IMR-90 (cell line): ENCODE measurements around the gene DOCK10. TPM values are rescaled to one million over a fixed set of nuclear protein-coding genes. Genes with fewer than 3 reads are reported as not detected.

Experiments used
- ATAC-seq: fragments of 200-7000 bp; cut with Tn5 transposase; 2 replicates; pipeline ENCODE4 v1.9.1; 2020; ENCODE audit warnings: low read depth, mild to moderate bottlenecking, moderate library complexity
- BruUV-seq: library from RNA; stranded (reverse); fragments of 400-500 nt; replicated peaks from 2 replicates; lab custom pipeline; 2021; lab: Mats Ljungman, UMichigan
- CTCF ChIA-PET: fragments of 300-600 bp; formaldehyde crosslinking; extraction: SDS; loops from one replicate; lab custom pipeline; 2021; ENCODE audit warnings: antibody characterized with exemption; lab: Yijun Ruan, JAX
- POLR2A ChIA-PET: fragments of 300-600 bp; sonication (Branson Sonifier 250); formaldehyde crosslinking; loops from one replicate; lab custom pipeline; 2022; ENCODE audit warnings: antibody characterized with exemption; ENCODE audit not compliant: unreplicated experiment; lab: Charles Lee
- DNase-seq: peaks from one replicate; pipeline ENCODE4 v3.0.0; 2013
- H2AFZ ChIP-seq: replicated peaks from 2 replicates; pipeline ENCODE3; 2013; ENCODE audit warnings: low read length, mild to moderate bottlenecking; ENCODE audit not compliant: poor library complexity
- H2AK5ac ChIP-seq: 2 replicates; pipeline ENCODE4 v1.6.1; 2013; ENCODE audit warnings: low read depth, low read length, inconsistent platforms
- H2AK9ac ChIP-seq: replicated peaks from 2 replicates; pipeline ENCODE3; 2013; ENCODE audit warnings: mild to moderate bottlenecking, low read depth, low read length, moderate library complexity; ENCODE audit not compliant: poor library complexity
- H2BK120ac ChIP-seq: 2 replicates; pipeline ENCODE4 v1.6.1; 2013; ENCODE audit warnings: low read depth, low read length, inconsistent platforms
- H2BK15ac ChIP-seq: 3 replicates; pipeline ENCODE4 v1.6.1; 2013; ENCODE audit warnings: low read depth, low read length, inconsistent platforms
- H2BK20ac ChIP-seq: 2 replicates; pipeline ENCODE4 v1.6.1; 2013; ENCODE audit warnings: low read depth, mild to moderate bottlenecking, inconsistent platforms, low read length, moderate library complexity
- H2BK5ac ChIP-seq: 2 replicates; pipeline ENCODE4 v1.6.1; 2013; ENCODE audit warnings: mild to moderate bottlenecking, low read depth, low read length, inconsistent platforms; ENCODE audit not compliant: poor library complexity, severe bottlenecking
- H3K14ac ChIP-seq: replicated peaks from 2 replicates; pipeline ENCODE4 v1.6.1; 2013; ENCODE audit warnings: low read depth, low read length, inconsistent platforms
- H3K18ac ChIP-seq: 2 replicates; pipeline ENCODE4 v1.6.1; 2013; ENCODE audit warnings: low read depth, low read length, control low read depth
- H3K23ac ChIP-seq: 2 replicates; pipeline ENCODE4 v1.6.1; 2013; ENCODE audit warnings: low read depth, low read length, inconsistent platforms
- H3K27ac ChIP-seq: 2 replicates; pipeline ENCODE4 v1.5.1; 2013; ENCODE audit warnings: mild to moderate bottlenecking, control low read depth, low read length; ENCODE audit not compliant: insufficient read depth
- H3K27me3 ChIP-seq: 2 replicates; pipeline ENCODE4 v1.6.1; 2013; ENCODE audit warnings: low read length; ENCODE audit not compliant: control insufficient read depth, insufficient read depth
- H3K36me3 ChIP-seq: 2 replicates; pipeline ENCODE4 v1.6.1; 2013; ENCODE audit warnings: low read length, mixed read lengths; ENCODE audit not compliant: control insufficient read depth, insufficient read depth
- H3K4ac ChIP-seq: 2 replicates; pipeline ENCODE4 v1.6.1; 2013; ENCODE audit warnings: low read depth, low read length, inconsistent platforms
- H3K4me1 ChIP-seq: 2 replicates; pipeline ENCODE4 v1.6.1; 2013; ENCODE audit warnings: low read length, mixed read lengths; ENCODE audit not compliant: control insufficient read depth, insufficient read depth
- H3K4me2 ChIP-seq: 2 replicates; pipeline ENCODE4 v1.6.1; 2013; ENCODE audit warnings: low read depth, mild to moderate bottlenecking, control low read depth, low read length, moderate library complexity
- H3K4me3 ChIP-seq: 2 replicates; pipeline ENCODE4 v1.5.1; 2013; ENCODE audit warnings: low read depth, mild to moderate bottlenecking, control low read depth, low read length, moderate library complexity; ENCODE audit not compliant: insufficient read depth
- H3K56ac ChIP-seq: 2 replicates; pipeline ENCODE4 v1.6.1; 2013; ENCODE audit warnings: low read length, inconsistent platforms; ENCODE audit not compliant: insufficient read depth; ENCODE audit errors: extremely low read depth
- H3K79me1 ChIP-seq, 2 experiments: 2 replicates each; pipeline ENCODE4 v1.6.1; 2013; ENCODE audit warnings: low read length in 2 of 2, inconsistent platforms in 1 of 2, low read depth in 1 of 2
- H3K9ac ChIP-seq: 2 replicates; pipeline ENCODE4 v1.6.1; 2013; ENCODE audit warnings: low read depth, low read length, control low read depth
- H3K9me1 ChIP-seq: 2 replicates; pipeline ENCODE4 v1.6.1; 2013; ENCODE audit warnings: low read length, inconsistent platforms; ENCODE audit not compliant: insufficient read depth
- H3K9me3 ChIP-seq: 2 replicates; pipeline ENCODE4 v1.6.1; 2013; ENCODE audit warnings: low read length; ENCODE audit not compliant: control insufficient read depth, insufficient read depth
- H4K20me1 ChIP-seq: 2 replicates; pipeline ENCODE4 v1.6.1; 2013; ENCODE audit warnings: low read length, inconsistent platforms; ENCODE audit not compliant: insufficient read depth
- H4K5ac ChIP-seq: 2 replicates; pipeline ENCODE4 v1.6.1; 2013; ENCODE audit warnings: mild to moderate bottlenecking, low read depth, low read length, control low read depth
- H4K8ac ChIP-seq, 2 experiments: 2 replicates each; pipeline ENCODE4 v1.6.1; 2013; ENCODE audit warnings: low read depth in 2 of 2, low read length in 2 of 2, control low read depth in 1 of 2, inconsistent platforms in 1 of 2
- H4K91ac ChIP-seq: 2 replicates; pipeline ENCODE4 v1.6.1; 2013; ENCODE audit warnings: low read depth, low read length, inconsistent platforms; ENCODE audit not compliant: insufficient read depth
- BHLHE40 ChIP-seq: fragments of 150-350 bp; IDR thresholded peaks from 2 replicates; pipeline ENCODE4 v1.6.1; 2016; ENCODE audit warnings: mild to moderate bottlenecking, low read depth, low read length
- CEBPB ChIP-seq: IDR thresholded peaks from 2 replicates; pipeline ENCODE4 v1.6.1; 2012; ENCODE audit warnings: low read depth, low read length, improper control_type of control experiment
- MAFK ChIP-seq: IDR thresholded peaks from 2 replicates; pipeline ENCODE4 v1.6.1; 2012; ENCODE audit warnings: low read depth, low read length, improper control_type of control experiment
- MAZ ChIP-seq: IDR thresholded peaks from 2 replicates; pipeline ENCODE4 v1.6.1; 2012; ENCODE audit warnings: low read depth, mild to moderate bottlenecking, low read length, improper control_type of control experiment, moderate library complexity, borderline replicate concordance
- RCOR1 ChIP-seq: IDR thresholded peaks from 2 replicates; pipeline ENCODE4 v1.6.1; 2012; ENCODE audit warnings: mild to moderate bottlenecking, low read length, improper control_type of control experiment; ENCODE audit not compliant: insufficient replicate concordance
- RFX5 ChIP-seq: IDR thresholded peaks from 2 replicates; pipeline ENCODE4 v1.8.0; 2012; ENCODE audit warnings: low read depth, mild to moderate bottlenecking, low read length, moderate library complexity
- SMC3 ChIP-seq: fragments of 150-350 bp; IDR thresholded peaks from 2 replicates; pipeline ENCODE4 v1.6.1; 2016; ENCODE audit warnings: low read depth, mild to moderate bottlenecking, antibody characterized with exemption, low read length, moderate library complexity
- WGBS, 2 experiments: methylation state at CpG; one replicate each; pipeline versions ENCODE4 v1.1.5 to v1.1.7; 2013; ENCODE audit warnings: missing lambda C conversion rate in 2 of 2; ENCODE audit not compliant: insufficient read length in 1 of 2; ENCODE audit errors: extremely low coverage in 2 of 2; 5-methylcytosine and 5-hydroxymethylcytosine counted together
- dilution Hi-C: fragments of 300-500 bp; cut with HindIII; formaldehyde crosslinking; loops from one replicate; pipeline ENCODE4 v1.14.3; 2018; ENCODE audit warnings: low sequenced_read_pairs; ENCODE audit not compliant: unreplicated experiment
- in situ Hi-C: fragments of 300-500 bp; cut with MboI; formaldehyde crosslinking; loops from 3 replicates; pipeline ENCODE4 v1.14.3; 2019; ENCODE audit warnings: low sequenced_read_pairs, inconsistent platforms, mixed read lengths
- intact Hi-C: fragments of 100-400 bp; cut with micrococcal nuclease; formaldehyde crosslinking; loops from 2 replicates; pipeline ENCODE4 v1.10.0; 2022
- polyA plus RNA-seq, 3 experiments: library from polyadenylated mRNA; depleted of rRNA; stranded (reverse); fragments of >200 nt; gene quantifications; 2 replicates each; pipeline ENCODE4 v1.2.3, GENCODE V29; 2012; ENCODE audit warnings: low replicate concordance in 1 of 3
- total RNA-seq: library from RNA; depleted of rRNA; stranded (reverse); fragments of >200 nt; gene quantifications from 2 replicates; pipeline ENCODE4 v1.2.3, GENCODE V29; 2012
- TF ChIP-seq, protein P1 (sequence below): fragments of 150-350 bp; IDR thresholded peaks from 2 replicates; pipeline ENCODE4 v1.6.1; 2017; ENCODE audit warnings: mild to moderate bottlenecking, antibody characterized with exemption, low read length, low read depth

DOCK10 gene
- total and polyA plus RNA-seq, 2 of the 4 experiments (the other 2 are of a cell fraction) = 58.6 to 75.3 TPM

DNA sequence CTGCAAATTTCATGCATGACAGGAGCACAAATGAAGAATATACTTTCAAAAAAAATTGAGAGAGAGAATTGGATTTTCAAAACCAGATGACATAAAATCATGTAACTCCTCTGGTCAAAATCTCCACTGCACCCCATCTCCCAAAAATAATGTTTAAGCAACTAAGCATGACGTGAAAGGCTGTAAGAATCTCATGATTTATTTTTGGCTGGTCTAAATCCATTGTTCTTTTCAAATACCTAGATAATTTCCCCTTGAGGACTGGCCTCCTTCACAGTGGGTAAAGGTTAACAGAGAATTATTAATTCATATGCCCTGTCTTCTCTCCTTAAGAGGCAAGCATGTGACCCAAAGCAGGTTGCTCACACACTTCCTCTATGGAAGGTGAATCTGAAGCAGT is 224.6 kb downstream of the DOCK10 start:
- Histone ChIP-seq H3K18ac (peak overlapping the region; percentile 73; the same call in 1 of the 2 replicates), H3K27me3 (no peaks in the 10 kb centered on the region), H4K20me1 (no peaks in the 10 kb centered on the region), H3K4me1 (peaks cover 12% of the 10 kb centered on the region), H4K91ac (peak overlapping the region; percentile 46; the same call in 1 of the 2 replicates), H3K14ac (peak overlapping the region; percentile 61; the same call in 1 of the 2 replicates), H3K27ac (peak overlapping the region; percentile 18; the same call in 1 of the 2 replicates), H3K4me3 (no peak overlapping the region), H2AFZ (no peak overlapping the region), H3K79me1 (peaks cover 0 to 13% of the 10 kb centered on the region in 2 experiments; a peak in 3 of 4 replicates), H3K56ac (no peak overlapping the region), H3K9me1 (peaks cover 10% of the 10 kb centered on the region; the same call in 1 of the 2 replicates), H2BK15ac (peak overlapping the region; percentile 64; the same call in 1 of the 3 replicates), H2BK120ac (peak overlapping the region; percentile 75), H3K4me2 (no peak overlapping the region), H2BK20ac (peak overlapping the region; percentile 49; the same call in 1 of the 2 replicates), H2BK5ac (peak overlapping the region; percentile 99), H3K9me3 (no peaks in the 10 kb centered on the region), H2AK5ac (peak overlapping the region; percentile 86), H4K5ac (peak overlapping the region; percentile 79; the same call in 1 of the 2 replicates), H2AK9ac (no peak overlapping the region), H3K23ac (no peak overlapping the region; the same call in 1 of the 2 replicates), H3K9ac (no peak overlapping the region), H3K36me3 (no peaks in the 10 kb centered on the region; the same call in 1 of the 2 replicates), H4K8ac (peak overlapping the region; percentile 46 to 47; a peak in 3 of 4 replicates), H3K4ac (peak overlapping the region; percentile 61)
- intact Hi-C loops (loop anchor here (10.0 kb wide), 1 partner anchor 287 kb away; no protein-coding TSS in a partner anchor), dilution Hi-C loops (no loop called here), in situ Hi-C loops (loop anchor here (10.0 kb wide), 1 partner anchor 847 kb away; no protein-coding TSS in a partner anchor)
- POLR2A ChIA-PET = no interaction called here
- BruUV-seq = no TSS peak
- CTCF ChIA-PET = no interaction called here
- ATAC-seq (no peak), DNase-seq (no peak)
- TF ChIP-seq RCOR1 = no peak
- TF ChIP-seq CEBPB = no peak
- TF ChIP-seq RFX5 = no peak
- TF ChIP-seq, protein P1, sequence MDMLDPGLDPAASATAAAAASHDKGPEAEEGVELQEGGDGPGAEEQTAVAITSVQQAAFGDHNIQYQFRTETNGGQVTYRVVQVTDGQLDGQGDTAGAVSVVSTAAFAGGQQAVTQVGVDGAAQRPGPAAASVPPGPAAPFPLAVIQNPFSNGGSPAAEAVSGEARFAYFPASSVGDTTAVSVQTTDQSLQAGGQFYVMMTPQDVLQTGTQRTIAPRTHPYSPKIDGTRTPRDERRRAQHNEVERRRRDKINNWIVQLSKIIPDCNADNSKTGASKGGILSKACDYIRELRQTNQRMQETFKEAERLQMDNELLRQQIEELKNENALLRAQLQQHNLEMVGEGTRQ = no peak
- no peak for TF ChIP-seq MAZ
- no peak for TF ChIP-seq SMC3
- TF ChIP-seq MAFK = no peak
- TF ChIP-seq BHLHE40 = no peak
- WGBS, 2 experiments = no CpG with 5 or more reads among the region's 1 CpG
